ENCODE results near the gene SHH. TPM values are rescaled to one million over a fixed set of nuclear protein-coding genes. Genes with fewer than 3 reads are reported as not detected.

SHH gene
- total and polyA plus RNA-seq, 2 of the 4 experiments (the other 2 are of a cell fraction) = under 0.01 to 0.03 TPM

GRCh38 chr7:155830961-155831806, 18.9 kb upstream of the SHH start:
- Histone ChIP-seq H4K5ac (ENCODE audit: low read depth, low read length) (no peak overlapping the region), H3K14ac (replicated peaks; ENCODE audit: low read depth, low read length) (no peak overlapping the region), H2BK15ac (ENCODE audit: low read depth, low read length) (no peak overlapping the region), H3K9me3 (ENCODE audit: control insufficient read depth, insufficient read depth, low read length) (peaks cover 7% of the 10 kb centered on the region; the same call in 1 of the 2 replicates), H4K91ac (ENCODE audit: insufficient read depth, low read depth, low read length) (no peak overlapping the region), H3K56ac (ENCODE audit: extremely low read depth, insufficient read depth, low read length) (no peak overlapping the region), H3K79me1 (ENCODE audit: low read depth in 1 of 2, low read length in 2 of 2) (no peaks in the 10 kb centered on the region), H4K20me1 (ENCODE audit: insufficient read depth, low read length) (no peaks in the 10 kb centered on the region), H3K9me1 (ENCODE audit: insufficient read depth, low read length) (no peaks in the 10 kb centered on the region), H2AK5ac (ENCODE audit: low read depth, low read length) (no peak overlapping the region), H3K9ac (ENCODE audit: low read depth, low read length) (no peak overlapping the region), H2BK20ac (ENCODE audit: low read depth, low read length) (no peak overlapping the region), H2BK120ac (ENCODE audit: low read depth, low read length) (no peak overlapping the region), H3K18ac (ENCODE audit: low read depth, low read length) (no peak overlapping the region), H3K23ac (ENCODE audit: low read depth, low read length) (no peak overlapping the region), H3K4me2 (ENCODE audit: low read depth, low read length) (no peak overlapping the region), H2AFZ (replicated peaks; ENCODE audit: low read length, poor library complexity) (no peak overlapping the region), H4K8ac (ENCODE audit: low read depth in 2 of 2, low read length in 2 of 2) (no peak overlapping the region), H2BK5ac (ENCODE audit: low read depth, low read length, poor library complexity, severe bottlenecking) (no peak overlapping the region), H3K4me3 (ENCODE audit: insufficient read depth, low read depth, low read length) (no peak overlapping the region), H3K4me1 (ENCODE audit: control insufficient read depth, insufficient read depth, low read length) (no peaks in the 10 kb centered on the region), H3K27ac (ENCODE audit: insufficient read depth, low read length) (no peak overlapping the region), H3K36me3 (ENCODE audit: control insufficient read depth, insufficient read depth, low read length) (no peaks in the 10 kb centered on the region), H3K4ac (ENCODE audit: low read depth, low read length) (no peak overlapping the region), H2AK9ac (replicated peaks; ENCODE audit: low read depth, low read length, poor library complexity) (no peak overlapping the region), H3K27me3 (ENCODE audit: control insufficient read depth, insufficient read depth, low read length) (no peaks in the 10 kb centered on the region)
- intact Hi-C loops (cut with micrococcal nuclease) (no loop called here), dilution Hi-C loops (cut with HindIII; ENCODE audit: low sequenced_read_pairs, unreplicated experiment) (no loop called here), in situ Hi-C loops (cut with MboI; ENCODE audit: low sequenced_read_pairs) (no loop called here)
- TF ChIP-seq MAZ (IDR thresholded peaks at IDR 0.05; ENCODE audit: borderline replicate concordance, low read depth, low read length) = no peak
- no peak for TF ChIP-seq BHLHE40 (IDR thresholded peaks at IDR 0.05; ENCODE audit: low read depth, low read length)
- TF ChIP-seq ELK1 (IDR thresholded peaks at IDR 0.05; ENCODE audit: borderline replicate concordance, low read depth, low read length) = no peak
- no peak for TF ChIP-seq NFE2L2 (IDR thresholded peaks at IDR 0.05; ENCODE audit: low read depth, low read length)
- no peak for TF ChIP-seq MAFK (IDR thresholded peaks at IDR 0.05; ENCODE audit: low read depth, low read length)
- no peak for TF ChIP-seq SMC3 (IDR thresholded peaks at IDR 0.05; ENCODE audit: low read depth, low read length)
- DNase-seq = no peak
- CTCF ChIA-PET = no interaction called here
- POLR2A ChIA-PET (ENCODE audit: unreplicated experiment) = no interaction called here
- ATAC-seq (ENCODE audit: low read depth) = no peak
- 82% methylated on average over 3 of the region's 46 CpGs; no CpG with 5 or more reads in 1 of the 2 experiments for WGBS, 2 experiments (ENCODE audit: extremely low coverage in 2 of 2, insufficient read length in 1 of 2)
- BruUV-seq (replicated peaks) = no TSS peak
